GM15510 (cell line): ENCODE data around the gene CORO7.
A peak's percentile ranks its signal among the peaks of the same experiment; 100 is the strongest.

ENCODE experiments used
- POLR2A ChIP-seq: IDR thresholded peaks from 3 replicates; pipeline ENCODE4 v1.6.1; 2011; ENCODE audit warnings: borderline replicate concordance; ENCODE audit not compliant: insufficient read length; ENCODE audit errors: extremely low read depth

Gene CORO7

DNA sequence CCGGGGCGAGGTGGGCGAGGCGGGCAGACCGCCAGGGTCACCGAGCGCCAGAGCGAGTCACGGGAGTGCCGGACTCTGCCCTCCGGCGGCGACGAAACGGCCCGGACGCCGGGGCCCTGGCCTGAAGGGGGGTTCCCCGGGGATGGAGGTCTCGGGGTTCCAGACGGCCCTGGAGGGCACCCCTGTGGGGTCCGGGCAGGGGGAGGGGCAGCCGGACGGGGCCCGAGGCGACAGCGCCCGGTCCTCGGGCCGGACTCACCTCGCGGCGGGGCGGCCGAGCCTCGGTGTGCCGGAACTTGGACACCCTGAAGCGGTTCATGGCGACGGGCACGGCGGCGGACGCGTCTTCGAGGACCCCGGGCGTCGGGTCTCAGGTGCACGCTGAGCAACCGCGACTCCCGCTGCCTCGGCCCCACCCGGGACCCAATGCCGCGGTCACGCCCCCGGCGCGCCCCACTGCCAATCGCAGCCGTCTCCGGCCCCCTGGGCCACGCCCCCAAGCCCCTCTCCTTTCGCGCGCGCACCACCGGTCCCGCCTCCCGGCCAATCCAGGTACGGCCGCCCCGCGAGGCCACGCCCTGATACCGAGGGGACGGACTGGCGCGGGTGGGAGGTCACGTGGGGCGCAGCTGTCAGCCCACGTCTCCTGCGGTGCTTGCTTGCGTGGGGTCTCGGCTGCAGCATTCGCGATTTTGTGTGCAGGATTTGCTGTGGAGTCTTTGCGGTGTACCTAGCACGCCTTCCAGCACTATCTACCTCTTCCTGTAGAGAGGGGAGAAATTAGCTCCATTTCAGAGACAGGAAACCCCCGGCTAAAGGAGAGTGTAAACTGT is at the start of gene CORO7:
TSS of gene CORO7 (minus strand) at position 397 of the 833 bp plus-strand sequence. CDS start at position 319, 78 bp downstream.
- TF ChIP-seq POLR2A = peak; percentile 79

DNA sequence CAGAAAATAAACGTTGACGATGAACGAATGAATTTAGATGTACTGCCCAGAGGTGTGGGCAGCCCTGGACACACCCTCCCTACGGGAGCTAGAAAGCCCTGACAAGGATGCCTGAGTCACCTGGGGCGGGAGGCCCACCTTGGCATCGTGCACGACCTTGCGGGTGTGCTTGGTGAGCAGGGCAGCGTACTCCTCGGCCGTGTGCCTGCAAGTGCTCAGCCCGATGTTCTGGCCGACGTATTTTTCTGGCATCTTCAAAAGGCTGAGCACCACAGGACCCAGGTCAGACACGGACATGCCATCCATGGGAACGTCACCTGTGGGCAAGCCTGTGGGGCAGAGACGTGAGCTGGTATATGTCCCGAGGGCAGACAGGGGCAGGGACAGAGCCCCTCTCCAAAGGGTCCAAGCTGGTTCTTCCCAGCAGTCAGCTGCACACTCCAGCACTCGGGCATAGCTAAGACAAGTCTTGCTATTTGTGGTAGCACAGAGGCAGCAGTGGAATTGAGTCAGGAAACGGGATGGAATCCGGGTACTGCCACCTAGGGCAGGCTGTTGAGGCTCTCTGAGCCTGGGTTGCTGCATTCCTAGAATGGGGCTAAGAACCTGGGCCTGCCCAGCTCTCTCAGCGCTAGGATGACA is 47.2 kb upstream of the CORO7 start:
- no peak for TF ChIP-seq POLR2A

DNA sequence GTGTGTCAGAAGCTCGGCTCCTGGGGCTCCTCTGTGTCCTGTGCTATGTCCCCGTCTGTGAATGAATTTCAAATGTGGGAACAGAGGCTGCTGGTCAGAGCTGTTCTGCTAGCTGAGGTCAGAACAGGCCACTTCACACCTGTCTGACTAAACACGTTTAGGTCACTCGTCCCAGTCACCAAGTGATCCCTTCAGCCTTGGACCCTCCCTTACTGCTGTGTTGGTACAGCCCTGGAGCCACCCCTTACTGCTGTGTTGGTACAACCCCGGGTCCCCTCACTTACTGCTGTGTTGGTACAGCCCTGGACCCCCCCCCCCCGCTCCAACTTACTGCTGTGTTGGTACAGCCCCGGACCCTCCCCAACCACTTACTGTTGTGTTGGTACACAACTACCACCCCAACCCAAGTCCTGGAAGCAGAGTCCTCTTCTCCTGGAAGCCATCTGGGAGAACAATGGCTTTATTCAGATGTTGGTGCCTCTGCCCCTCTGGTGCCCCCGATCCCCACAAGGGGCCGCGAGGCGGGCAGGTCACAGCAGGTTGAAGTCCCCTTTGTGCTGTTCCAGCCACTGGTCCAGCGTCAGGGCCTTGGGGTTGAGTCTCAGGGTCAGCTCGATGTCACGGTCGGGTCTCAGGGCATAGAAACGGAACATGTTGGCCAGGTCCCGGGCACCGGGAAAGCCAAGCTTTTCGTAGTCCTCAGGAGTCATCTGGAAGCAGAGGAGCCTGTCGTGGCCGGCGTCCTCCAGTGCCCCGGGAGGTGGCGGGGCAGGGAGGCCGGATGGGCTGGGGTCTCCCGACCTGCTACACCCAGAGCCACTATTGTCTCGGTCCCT is 45.1 kb upstream of the CORO7 start:
- TF ChIP-seq POLR2A = no peak

DNA sequence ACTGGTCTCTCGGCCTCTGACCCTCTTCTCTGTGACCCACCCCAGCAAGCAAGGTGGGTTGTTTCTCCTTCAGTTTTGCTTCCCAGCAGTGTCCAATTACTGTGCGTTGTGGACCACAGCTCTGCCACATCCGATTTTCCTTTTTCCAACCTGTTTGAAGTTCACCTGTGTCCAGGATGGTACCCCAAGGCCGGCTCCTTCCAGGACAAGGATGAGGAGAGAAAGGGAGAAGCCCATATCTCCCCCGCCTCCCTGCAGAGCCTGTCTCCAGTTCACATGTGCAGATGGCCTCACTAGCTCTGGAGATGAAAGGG is 44.5 kb upstream of the CORO7 start:
- no peak for TF ChIP-seq POLR2A

DNA sequence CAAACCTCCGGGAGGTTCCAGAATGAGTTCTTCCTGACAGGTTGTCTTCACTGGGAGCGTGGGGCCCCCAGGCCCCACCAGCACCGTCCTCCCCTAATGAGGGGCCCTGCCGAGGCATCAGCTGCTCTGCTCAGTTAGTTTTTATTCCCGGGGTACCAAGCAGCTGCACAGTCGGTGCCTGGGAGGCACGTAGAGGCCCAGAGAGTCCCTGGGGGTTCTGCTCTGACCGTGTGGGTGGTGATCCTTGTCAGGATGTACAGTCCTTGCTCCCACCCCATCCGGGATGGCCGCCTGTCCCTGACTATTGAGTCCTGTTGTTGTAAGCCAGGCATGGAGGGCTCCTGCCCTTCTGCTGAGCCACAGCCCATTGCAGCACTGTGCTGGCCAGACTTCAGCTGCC is 39.6 kb upstream of the CORO7 start:
- TF ChIP-seq POLR2A = no peak

DNA sequence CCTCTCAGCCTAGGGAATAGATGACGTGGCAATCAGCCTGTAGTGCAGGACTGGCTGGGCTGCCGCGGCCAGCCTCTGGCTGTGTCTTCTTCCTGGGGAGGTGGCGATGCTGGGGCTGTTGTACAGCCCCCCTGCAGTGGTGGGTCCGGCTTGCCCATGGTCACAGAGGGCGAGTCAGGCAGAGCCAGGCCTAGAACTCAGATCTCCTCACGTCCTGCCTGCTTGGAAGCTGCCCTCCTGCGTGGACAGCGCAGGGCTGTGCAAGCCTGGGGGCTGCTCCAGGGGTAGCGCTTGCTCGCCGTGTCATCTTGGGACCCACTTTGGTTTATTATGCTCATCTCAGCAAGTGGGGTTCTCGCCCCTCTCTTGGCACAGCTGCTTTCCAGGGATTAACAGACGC is 38.7 kb upstream of the CORO7 start:
- no peak for TF ChIP-seq POLR2A

DNA sequence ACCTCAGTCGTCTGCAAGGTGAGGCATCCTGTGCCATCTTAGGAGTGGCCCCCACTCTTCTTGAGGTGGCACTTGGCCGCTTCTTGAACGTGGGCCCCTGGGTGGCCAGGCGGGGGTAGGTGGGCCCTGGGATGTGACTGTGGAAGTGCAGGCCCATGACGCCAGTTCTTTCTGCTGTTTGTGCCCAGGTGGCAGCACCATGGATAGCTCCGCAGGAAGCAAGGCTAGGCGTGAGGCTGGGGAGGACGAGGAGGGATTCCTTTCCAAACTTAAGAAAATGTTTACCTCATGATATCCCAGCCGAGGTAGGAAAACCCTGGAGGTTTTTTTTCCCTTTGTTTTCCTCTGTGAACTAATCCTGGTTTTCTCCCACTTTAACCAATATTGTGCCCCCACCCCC is 38.2 kb upstream of the CORO7 start:
- TF ChIP-seq POLR2A = no peak

DNA sequence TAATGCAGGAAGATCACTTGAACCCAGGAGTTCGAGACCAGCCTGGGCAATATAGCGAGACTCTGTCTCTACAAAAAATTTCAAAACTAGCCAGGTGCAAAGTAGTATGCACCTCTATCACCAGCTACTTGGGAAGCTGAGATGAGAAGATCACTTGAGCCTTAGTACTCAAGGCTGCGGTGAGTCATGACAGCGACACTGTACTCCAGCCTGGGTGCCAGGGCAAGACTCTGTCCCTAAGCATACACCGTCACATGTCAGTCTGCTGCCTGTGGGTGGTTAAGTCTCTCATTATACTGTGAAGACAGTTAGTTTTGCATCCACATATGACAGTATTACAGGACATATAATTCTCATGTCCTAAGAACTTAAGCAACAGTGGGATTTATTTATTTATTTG is 36.3 kb upstream of the CORO7 start:
- no peak for TF ChIP-seq POLR2A

DNA sequence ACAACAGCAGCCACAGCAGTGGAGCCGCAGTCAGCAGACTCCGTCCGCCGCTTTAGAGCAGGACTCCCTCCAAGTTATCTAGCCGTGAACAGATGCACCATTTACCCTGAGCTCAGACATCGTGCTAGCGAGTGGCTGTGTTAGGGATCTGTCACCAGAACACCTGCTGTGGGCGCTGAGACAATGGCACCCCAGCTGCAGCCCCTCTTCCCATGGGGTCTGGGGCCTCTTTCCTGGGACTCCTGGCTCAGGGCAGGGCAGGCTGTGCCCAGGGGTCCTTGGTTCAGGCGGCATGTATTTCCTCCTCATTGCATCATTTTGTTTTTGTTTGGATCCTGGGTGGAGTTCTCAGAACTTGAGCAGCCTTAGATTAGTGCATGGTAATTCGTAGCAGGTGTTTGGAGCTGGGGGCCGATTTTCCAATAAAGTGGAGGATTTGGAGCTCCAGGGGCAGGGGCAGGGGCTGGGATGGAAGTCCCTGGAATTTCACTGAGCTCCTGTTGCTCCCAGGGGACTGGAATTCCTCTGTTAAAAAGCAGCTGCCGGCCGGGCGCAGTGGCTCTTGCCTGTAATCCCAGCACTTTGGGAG is 34.6 kb upstream of the CORO7 start:
- TF ChIP-seq POLR2A = no peak

DNA sequence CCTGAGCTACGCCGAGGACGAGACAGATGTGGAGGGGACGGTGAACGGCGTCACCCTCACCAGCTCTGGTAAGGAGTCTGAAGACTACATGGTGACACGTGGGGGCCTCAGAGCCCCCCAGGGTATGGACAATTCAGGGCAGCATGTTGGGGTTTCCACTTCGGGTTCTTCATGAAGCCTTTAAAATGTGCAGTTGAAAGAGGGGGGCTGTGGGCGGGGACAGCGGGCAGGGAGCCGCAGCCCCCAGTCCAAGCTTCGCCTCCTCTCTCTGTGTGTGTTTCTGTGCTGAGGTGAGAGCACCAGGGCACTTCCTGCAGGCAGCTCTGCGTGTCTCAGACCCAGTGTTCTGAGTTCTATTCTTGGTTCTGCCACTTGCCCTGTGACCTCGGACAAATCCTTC is 34.0 kb upstream of the CORO7 start:
- TF ChIP-seq POLR2A = no peak

DNA sequence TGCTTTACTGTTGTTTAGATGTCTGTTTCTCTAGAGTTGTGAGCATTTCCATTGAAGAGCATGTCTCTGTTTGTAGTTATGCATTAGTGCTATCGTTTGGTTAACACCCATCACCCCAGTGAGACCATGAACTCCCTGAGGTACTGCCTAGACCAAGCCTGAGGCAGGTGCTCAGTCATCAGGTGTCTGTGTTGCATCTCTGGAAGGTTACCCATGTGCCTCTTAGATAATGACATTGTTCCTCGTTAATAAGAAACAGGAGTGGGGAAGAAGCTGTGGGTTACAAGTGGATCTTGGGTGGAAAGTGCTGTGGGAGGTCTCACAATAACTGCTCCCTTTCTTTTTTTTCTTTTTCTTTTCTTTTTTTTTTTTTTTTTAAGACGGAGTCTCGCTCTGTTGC is 27.6 kb upstream of the CORO7 start:
- TF ChIP-seq POLR2A = no peak

DNA sequence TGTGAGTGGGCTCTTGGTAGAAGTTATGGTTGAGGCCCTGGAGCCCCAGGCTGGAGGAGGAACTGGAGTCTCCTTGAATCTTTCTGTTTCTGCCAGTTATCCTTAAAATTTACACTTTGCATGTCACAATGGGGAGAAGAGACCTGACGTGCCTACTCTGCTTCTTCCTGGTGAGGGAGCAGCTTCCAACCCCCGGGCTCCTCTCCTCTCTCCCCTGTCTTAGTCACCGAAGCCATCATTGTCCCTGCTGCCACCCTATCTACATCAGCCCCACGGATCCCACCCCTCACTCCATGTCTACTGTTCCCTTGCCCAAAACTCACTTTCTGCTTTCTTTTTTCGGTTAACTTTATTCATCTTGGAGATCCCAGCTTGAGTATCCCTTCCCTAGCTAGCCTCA is 26.9 kb upstream of the CORO7 start:
- no peak for TF ChIP-seq POLR2A

DNA sequence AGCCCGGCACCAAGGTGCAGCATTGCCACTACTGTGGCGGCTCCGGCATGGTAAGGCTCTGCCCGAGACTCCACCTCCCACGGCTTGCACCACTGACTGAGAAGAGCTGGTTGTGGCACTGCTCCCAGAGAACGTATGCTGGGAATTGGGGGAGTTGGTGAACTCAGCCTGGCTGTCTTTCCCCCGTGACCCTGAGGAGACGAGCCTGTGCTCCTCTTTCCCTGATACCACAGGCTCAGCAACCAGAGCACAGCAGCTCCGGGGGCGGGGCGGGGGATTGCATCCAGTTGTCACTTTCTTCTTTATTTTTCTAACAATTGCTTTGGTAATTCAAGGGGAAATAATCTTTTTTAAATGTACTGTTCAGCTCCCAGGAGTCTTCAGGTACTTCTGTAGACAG is 26.0 kb upstream of the CORO7 start:
- TF ChIP-seq POLR2A = no peak

DNA sequence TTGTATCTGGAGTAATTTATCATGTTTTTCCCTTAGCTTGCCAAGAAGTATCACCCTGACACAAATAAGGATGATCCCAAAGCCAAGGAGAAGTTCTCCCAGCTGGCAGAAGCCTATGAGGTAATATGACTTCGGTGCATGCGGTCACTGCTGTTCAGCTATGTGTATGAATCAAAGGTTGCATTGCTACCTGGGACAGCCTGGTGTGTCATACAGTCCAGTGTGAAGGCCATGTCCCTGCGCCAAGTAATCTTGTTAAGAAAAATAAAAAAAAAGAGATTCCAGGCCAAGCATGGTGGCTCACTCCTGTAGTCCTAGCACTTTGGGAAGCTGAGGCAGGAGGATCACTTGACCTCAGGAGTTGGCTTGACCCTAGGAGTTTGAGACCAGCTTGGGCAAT is 21.0 kb upstream of the CORO7 start:
- no peak for TF ChIP-seq POLR2A
